Osteoblast (primary cell): ENCODE data around the gene RCAN1. TPM values are rescaled to one million over a fixed set of nuclear protein-coding genes. Genes with fewer than 3 reads are reported as not detected.

ENCODE experiments used
- DNase-seq: peaks from one replicate; pipeline ENCODE4 v3.0.0; 2011; ENCODE audit warnings: low spot score, mixed read lengths; ENCODE audit not compliant: insufficient read length; ENCODE audit errors: missing footprints
- H2AFZ ChIP-seq: 2 replicates; pipeline ENCODE4 v1.6.0; 2011; ENCODE audit warnings: mild to moderate bottlenecking, low read length
- H3K27ac ChIP-seq: 2 replicates; pipeline ENCODE4 v1.5.1; 2011; ENCODE audit warnings: mild to moderate bottlenecking, low read depth, low read length, moderate library complexity
- H3K27me3 ChIP-seq: 2 replicates; pipeline ENCODE4 v1.6.0; 2012; ENCODE audit warnings: mild to moderate bottlenecking, control low read depth, inconsistent platforms, low read length, moderate library complexity; ENCODE audit not compliant: insufficient read depth
- H3K36me3 ChIP-seq: 2 replicates; pipeline ENCODE4 v1.5.1; 2011; ENCODE audit warnings: mild to moderate bottlenecking, low read length, control low read depth, moderate library complexity; ENCODE audit not compliant: insufficient read depth
- H3K4me1 ChIP-seq: 2 replicates; pipeline ENCODE4 v1.5.1; 2011; ENCODE audit warnings: mild to moderate bottlenecking, low read length, control low read depth, moderate library complexity; ENCODE audit not compliant: insufficient read depth
- H3K4me2 ChIP-seq: 2 replicates; pipeline ENCODE4 v1.6.0; 2011; ENCODE audit warnings: mild to moderate bottlenecking, low read length; ENCODE audit not compliant: insufficient read depth
- H3K4me3 ChIP-seq: fragments of 200-600 bp; sonication (generic); 3 replicates; pipeline ENCODE4 v1.5.1; 2012; ENCODE audit warnings: mild to moderate bottlenecking, low read length, inconsistent platforms; ENCODE audit not compliant: insufficient read depth
- H3K79me2 ChIP-seq: 2 replicates; pipeline ENCODE4 v1.6.0; 2012; ENCODE audit warnings: mild to moderate bottlenecking, low read length, control low read depth, inconsistent platforms; ENCODE audit not compliant: insufficient read depth
- H3K9me3 ChIP-seq: 2 replicates; pipeline ENCODE4 v1.5.1; 2011; ENCODE audit warnings: low read depth, low read length, control low read depth
- H4K20me1 ChIP-seq: 2 replicates; pipeline ENCODE4 v1.6.0; 2012; ENCODE audit warnings: mild to moderate bottlenecking, low read length, control low read depth; ENCODE audit not compliant: insufficient read depth
- CTCF ChIP-seq: IDR thresholded peaks from 2 replicates; pipeline ENCODE4 v1.5.1; 2011; ENCODE audit warnings: mild to moderate bottlenecking, low read depth, low read length, moderate library complexity; ENCODE audit errors: extremely low read depth
- total RNA-seq: library from RNA; depleted of rRNA; stranded (reverse); fragments of >200 nt; gene quantifications from 2 replicates; pipeline ENCODE4 v1.2.3, GENCODE V29; 2012

The RCAN1 gene
- total RNA-seq, 1 donor: 103 TPM

GRCh38 chr21:34511181-34511580, 103.7 kb downstream of the RCAN1 start:
- Histone ChIP-seq H3K36me3 (peaks cover 3% of the 10 kb centered on the region), H3K79me2 (no peaks in the 10 kb centered on the region), H3K9me3 (no peaks in the 10 kb centered on the region), H3K27me3 (no peaks in the 10 kb centered on the region), H3K4me1 (no peaks in the 10 kb centered on the region), H3K4me2 (no peak overlapping the region), H3K27ac (no peak overlapping the region), H4K20me1 (no peaks in the 10 kb centered on the region), H2AFZ (no peak overlapping the region), H3K4me3 (no peak overlapping the region)
- no peak for TF ChIP-seq CTCF
- no peak for DNase-seq

DNA sequence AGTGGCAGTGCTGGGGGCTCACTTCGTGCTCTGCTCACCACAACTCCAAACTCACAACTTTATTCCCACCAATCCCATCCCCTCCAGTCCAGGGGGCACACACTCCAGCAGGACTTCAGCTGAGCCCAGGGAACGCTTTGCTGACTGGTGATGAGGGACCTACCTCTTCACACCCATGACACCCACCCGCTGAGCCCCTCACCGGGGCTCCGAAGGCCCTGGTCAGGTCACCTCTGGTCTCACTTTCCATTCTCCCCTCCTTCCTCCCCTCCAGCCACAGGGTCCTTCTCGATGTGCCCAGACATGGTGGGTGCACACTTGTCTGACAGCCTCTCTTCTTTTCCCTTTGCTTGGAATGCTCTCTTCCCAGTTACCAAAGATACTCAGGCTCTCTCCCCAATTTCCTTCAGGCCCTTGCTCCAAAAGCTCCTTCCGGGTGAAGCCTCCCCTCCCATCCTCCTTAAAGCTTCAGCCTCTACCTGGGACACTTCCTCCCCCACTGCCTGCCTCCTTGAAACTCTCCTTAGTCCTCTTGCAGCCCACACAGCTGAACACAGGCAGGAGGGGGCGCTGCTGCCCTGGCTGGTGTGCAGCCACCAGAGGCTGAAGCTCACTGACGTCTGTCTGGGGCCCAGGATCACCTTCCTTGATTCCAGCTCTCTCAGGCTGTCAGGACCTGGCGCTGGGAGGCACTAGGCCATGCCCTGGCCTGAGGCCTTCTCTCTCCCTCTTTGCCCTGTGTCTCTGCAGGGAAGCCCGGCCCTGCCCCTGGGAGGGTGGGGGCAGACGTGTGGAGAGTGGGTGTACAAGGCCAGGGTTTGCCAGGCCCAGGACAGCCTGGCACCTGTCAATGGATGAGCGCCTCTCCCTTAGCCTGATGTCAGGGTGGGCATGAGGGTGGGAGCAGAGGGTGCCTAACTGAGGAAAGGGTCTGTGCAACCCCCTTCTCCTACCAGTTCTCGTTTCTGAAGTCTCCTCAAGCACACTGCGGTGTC, 104.5 kb downstream of the RCAN1 start:
- Histone ChIP-seq H3K27me3 (no peaks in the 10 kb centered on the region), H3K36me3 (no peaks in the 10 kb centered on the region), H3K4me3 (no peak overlapping the region), H3K4me2 (no peak overlapping the region), H4K20me1 (no peaks in the 10 kb centered on the region), H3K27ac (no peak overlapping the region), H3K4me1 (no peaks in the 10 kb centered on the region), H3K79me2 (no peaks in the 10 kb centered on the region), H2AFZ (no peak overlapping the region), H3K9me3 (no peaks in the 10 kb centered on the region)
- peak; percentile 85 for TF ChIP-seq CTCF
- peak; percentile 92 for DNase-seq

GRCh38 chr21:34509151-34509550, 105.8 kb downstream of the RCAN1 start:
- Histone ChIP-seq H2AFZ (no peak overlapping the region), H3K9me3 (no peaks in the 10 kb centered on the region), H3K27me3 (no peaks in the 10 kb centered on the region), H3K4me2 (no peak overlapping the region), H3K4me1 (no peaks in the 10 kb centered on the region), H3K79me2 (no peaks in the 10 kb centered on the region), H3K27ac (no peak overlapping the region), H3K36me3 (no peaks in the 10 kb centered on the region), H4K20me1 (no peaks in the 10 kb centered on the region), H3K4me3 (no peak overlapping the region)
- TF ChIP-seq CTCF: peak; percentile 24
- no peak for DNase-seq

- no peaks in the 10 kb centered on the region for H3K79me2 ChIP-seq
- H3K27ac ChIP-seq: no peak overlapping the region
- H2AFZ ChIP-seq: no peak overlapping the region
- no peak for DNase-seq
- H3K4me2 ChIP-seq: no peak overlapping the region
- H4K20me1 ChIP-seq: no peaks in the 10 kb centered on the region
- no peak overlapping the region for H3K4me3 ChIP-seq
- no peaks in the 10 kb centered on the region for H3K36me3 ChIP-seq
- H3K4me1 ChIP-seq: no peaks in the 10 kb centered on the region
- H3K9me3 ChIP-seq: no peaks in the 10 kb centered on the region
- TF ChIP-seq CTCF: no peak
- H3K27me3 ChIP-seq: peaks cover 26% of the 10 kb centered on the region
Measured at GRCh38 chr21:34504595-34504994, 110.3 kb downstream of the RCAN1 start.
